Activated CD8-positive, alpha-beta T cell treated with anti-CD3 and anti-CD28 coated beads for 36 hours (primary cell): ENCODE measurements around the gene SLC35E4. TPM values are rescaled to one million over a fixed set of nuclear protein-coding genes. Genes with fewer than 3 reads are reported as not detected.
A peak's percentile ranks its signal among the peaks of the same experiment; 100 is the strongest.

Experiments used
- ATAC-seq: fragments of 200-7000 bp; cut with Tn5 transposase; one replicate; pipeline ENCODE4 v1.10.0; 2021; ENCODE audit warnings: mild to moderate bottlenecking, moderate library complexity
- CTCF ChIA-PET: fragments of 350-600 bp; sonication (Branson Sonifier 250); formaldehyde crosslinking; loops from one replicate; lab custom pipeline; 2021; ENCODE audit warnings: antibody characterized with exemption; lab: Charles Lee
- POLR2A ChIA-PET: fragments of 350-600 bp; sonication (Branson Sonifier 250); formaldehyde crosslinking; loops from one replicate; lab custom pipeline; 2021; ENCODE audit warnings: antibody characterized with exemption; lab: Charles Lee
- DNase-seq: peaks from one replicate; pipeline ENCODE4 v3.0.0-alpha.2; 2020
- H3K27ac Mint-ChIP-seq: one replicate; pipeline ENCODE4 v1.8.0; 2021; ENCODE audit warnings: mild to moderate bottlenecking, mixed read lengths
- H3K27me3 Mint-ChIP-seq: one replicate; pipeline ENCODE4 v1.8.0; 2021; ENCODE audit warnings: mixed read lengths
- H3K36me3 Mint-ChIP-seq: one replicate; pipeline ENCODE4 v1.8.0; 2021; ENCODE audit warnings: low read depth, mixed read lengths
- H3K4me1 Mint-ChIP-seq: one replicate; pipeline ENCODE4 v1.8.0; 2021; ENCODE audit warnings: low read depth, mixed read lengths
- H3K4me3 Mint-ChIP-seq: one replicate; pipeline ENCODE4 v1.8.0; 2021; ENCODE audit warnings: mild to moderate bottlenecking, moderate library complexity, mixed read lengths
- H3K9me3 Mint-ChIP-seq: one replicate; pipeline ENCODE4 v1.8.0; 2021; ENCODE audit warnings: mixed read lengths
- intact Hi-C: fragments of 100-400 bp; cut with micrococcal nuclease; formaldehyde crosslinking; loops from one replicate; pipeline ENCODE4 v1.10.0; 2022
- total RNA-seq, 2 experiments: library from RNA; stranded (reverse); gene quantifications; one replicate each; pipeline ENCODE4 v1.2.3, GENCODE V29; 2021
- TF ChIP-seq, protein P1 (sequence below): fragments of 200-600 bp; IDR thresholded peaks from one replicate; pipeline ENCODE4 v1.8.0; 2022; ENCODE audit warnings: antibody characterized with exemption, mild to moderate bottlenecking

SLC35E4 gene
- total RNA-seq, 2 experiments from 2014 or later = 3.4 to 3.8 TPM

DNA sequence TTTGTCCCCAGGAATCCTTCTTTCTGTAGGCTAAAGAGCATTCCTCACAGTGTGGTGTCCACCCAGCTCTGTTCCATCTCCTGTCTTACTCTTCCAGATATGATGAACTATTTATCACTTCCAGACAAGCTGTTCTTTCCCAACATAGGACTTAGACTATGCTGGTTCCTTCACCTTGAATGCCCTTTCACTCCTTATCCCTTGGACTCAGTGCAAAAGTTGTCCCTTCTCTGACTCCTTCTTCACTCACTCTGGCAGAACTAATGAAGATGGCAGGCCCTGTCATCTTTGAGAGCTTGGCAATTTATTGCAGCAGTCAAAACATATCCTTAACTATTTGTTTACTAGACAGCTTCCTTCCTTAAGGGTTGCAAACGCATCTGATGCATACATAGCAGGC, 55.6 kb downstream of the SLC35E4 start:
- intact Hi-C loops = no loop called here

DNA sequence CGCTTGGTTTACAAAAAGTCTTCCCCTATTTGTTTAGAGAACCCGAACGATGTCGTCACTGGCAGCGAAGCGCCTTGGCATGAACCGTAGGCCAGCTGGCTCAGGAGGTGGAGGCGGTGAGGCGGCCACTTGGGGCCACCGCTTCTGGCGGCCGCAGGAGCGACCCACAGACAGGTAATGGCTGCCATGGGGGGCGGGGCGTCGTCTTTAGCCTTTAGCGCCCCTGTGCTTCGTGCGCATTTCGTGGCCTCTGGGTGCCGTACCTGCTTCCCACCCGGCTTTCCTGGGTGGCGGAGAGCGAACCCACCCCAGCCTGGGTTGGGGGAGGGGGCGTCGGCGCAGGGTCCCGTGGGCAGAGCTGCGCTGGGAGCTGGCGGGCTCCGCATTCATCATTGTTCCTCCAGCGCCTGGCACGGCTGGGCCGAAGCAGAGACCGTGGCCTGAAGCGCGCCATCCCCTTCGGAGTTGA, 58.6 kb downstream of the SLC35E4 start:
- TF ChIP-seq, protein P1, sequence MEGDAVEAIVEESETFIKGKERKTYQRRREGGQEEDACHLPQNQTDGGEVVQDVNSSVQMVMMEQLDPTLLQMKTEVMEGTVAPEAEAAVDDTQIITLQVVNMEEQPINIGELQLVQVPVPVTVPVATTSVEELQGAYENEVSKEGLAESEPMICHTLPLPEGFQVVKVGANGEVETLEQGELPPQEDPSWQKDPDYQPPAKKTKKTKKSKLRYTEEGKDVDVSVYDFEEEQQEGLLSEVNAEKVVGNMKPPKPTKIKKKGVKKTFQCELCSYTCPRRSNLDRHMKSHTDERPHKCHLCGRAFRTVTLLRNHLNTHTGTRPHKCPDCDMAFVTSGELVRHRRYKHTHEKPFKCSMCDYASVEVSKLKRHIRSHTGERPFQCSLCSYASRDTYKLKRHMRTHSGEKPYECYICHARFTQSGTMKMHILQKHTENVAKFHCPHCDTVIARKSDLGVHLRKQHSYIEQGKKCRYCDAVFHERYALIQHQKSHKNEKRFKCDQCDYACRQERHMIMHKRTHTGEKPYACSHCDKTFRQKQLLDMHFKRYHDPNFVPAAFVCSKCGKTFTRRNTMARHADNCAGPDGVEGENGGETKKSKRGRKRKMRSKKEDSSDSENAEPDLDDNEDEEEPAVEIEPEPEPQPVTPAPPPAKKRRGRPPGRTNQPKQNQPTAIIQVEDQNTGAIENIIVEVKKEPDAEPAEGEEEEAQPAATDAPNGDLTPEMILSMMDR = no peak
- peaks cover 17% of the 10 kb centered on the region for H3K27me3 Mint-ChIP-seq
- ATAC-seq (peak; percentile 83), DNase-seq (peak; percentile 68)
- H3K4me1 Mint-ChIP-seq = peaks cover 8% of the 10 kb centered on the region
- H3K9me3 Mint-ChIP-seq = no peaks in the 10 kb centered on the region
- peak overlapping the region; percentile 74 for H3K4me3 Mint-ChIP-seq
- CTCF ChIA-PET = interaction anchor here (0.9 to 2.5 kb wide), 3 partner anchors 9 to 61 kb away, joined by 3 to 8 read pairs (median 7); no protein-coding TSS in a partner anchor
- H3K36me3 Mint-ChIP-seq = no peaks in the 10 kb centered on the region
- intact Hi-C loops = no loop called here
- peak overlapping the region; percentile 72 for H3K27ac Mint-ChIP-seq
- POLR2A ChIA-PET = interaction anchor here (1.1 to 1.8 kb wide), 2 partner anchors 9 to 47 kb away, joined by 3 to 10 read pairs; no protein-coding TSS in a partner anchor

More for the DNA sequence above, 55.6 kb downstream of the SLC35E4 start:
- Mint-ChIP-seq H3K36me3 (no peaks in the 10 kb centered on the region), H3K27me3 (peaks cover 17% of the 10 kb centered on the region), H3K9me3 (no peaks in the 10 kb centered on the region), H3K27ac (no peak overlapping the region), H3K4me1 (peaks cover 8% of the 10 kb centered on the region), H3K4me3 (no peak overlapping the region)
- ChIA-PET CTCF (no interaction called here), POLR2A (interaction anchor here (0.8 kb wide), 1 partner anchor 13 kb away, joined by 3 read pairs; no protein-coding TSS in a partner anchor)
- no peak for ATAC-seq
- TF ChIP-seq, protein P1 = no peak
- no peak for DNase-seq

- TF ChIP-seq, protein P1 = no peak
- Mint-ChIP-seq H3K4me3 (peak within 1 kb of the TSS; percentile 74), H3K27me3 (peaks cover 17% of the 10 kb centered on the region), H3K4me1 (peaks cover 8% of the 10 kb centered on the region), H3K9me3 (no peaks in the 10 kb centered on the region), H3K36me3 (no peaks in the 10 kb centered on the region), H3K27ac (peak within 1 kb of the TSS; percentile 72)
- ChIA-PET POLR2A (interaction anchor here (0.7 to 1.8 kb wide), 4 partner anchors 8 to 129 kb away, joined by 3 to 10 read pairs (median 3); no protein-coding TSS in a partner anchor), CTCF (interaction anchor here (0.9 to 2.4 kb wide), 2 partner anchors 8 to 60 kb away, joined by 3 to 8 read pairs; no protein-coding TSS in a partner anchor)
- intact Hi-C loops = no loop called here
- ATAC-seq (peak; percentile 63), DNase-seq (peak; percentile 24)
Observed at GRCh38 chr22:30694640-30695350, 59.2 kb downstream of the SLC35E4 start, which contains the start of gene OSBP2. Gene OSBP2 (plus strand): TSS chr22:30694874. CDS start chr22:30694910, 36 bp downstream.

GRCh38 chr22:30695351-30695851, 59.8 kb downstream of the SLC35E4 start:
- POLR2A ChIA-PET = interaction anchor here (0.7 to 1.2 kb wide), 4 partner anchors 10 to 129 kb away, joined by 3 to 4 read pairs (median 3); no protein-coding TSS in a partner anchor
- H3K4me3 Mint-ChIP-seq = peak overlapping the region; percentile 57
- intact Hi-C loops = no loop called here
- H3K36me3 Mint-ChIP-seq = no peaks in the 10 kb centered on the region
- TF ChIP-seq, protein P1 = no peak
- H3K27ac Mint-ChIP-seq = no peak overlapping the region
- ATAC-seq = no peak
- peaks cover 8% of the 10 kb centered on the region for H3K4me1 Mint-ChIP-seq
- H3K27me3 Mint-ChIP-seq = peaks cover 17% of the 10 kb centered on the region
- CTCF ChIA-PET = interaction anchor here (0.9 to 2.4 kb wide), 2 partner anchors 60 kb away, joined by 4 to 8 read pairs; no protein-coding TSS in a partner anchor
- H3K9me3 Mint-ChIP-seq = no peaks in the 10 kb centered on the region
- no peak for DNase-seq
